ENCODE measurements around the gene RADIL. TPM values are rescaled to one million over a fixed set of nuclear protein-coding genes. Genes with fewer than 3 reads are reported as not detected.

Gene RADIL
- total RNA-seq, 1 experiment from 2014 or later: not detected

DNA sequence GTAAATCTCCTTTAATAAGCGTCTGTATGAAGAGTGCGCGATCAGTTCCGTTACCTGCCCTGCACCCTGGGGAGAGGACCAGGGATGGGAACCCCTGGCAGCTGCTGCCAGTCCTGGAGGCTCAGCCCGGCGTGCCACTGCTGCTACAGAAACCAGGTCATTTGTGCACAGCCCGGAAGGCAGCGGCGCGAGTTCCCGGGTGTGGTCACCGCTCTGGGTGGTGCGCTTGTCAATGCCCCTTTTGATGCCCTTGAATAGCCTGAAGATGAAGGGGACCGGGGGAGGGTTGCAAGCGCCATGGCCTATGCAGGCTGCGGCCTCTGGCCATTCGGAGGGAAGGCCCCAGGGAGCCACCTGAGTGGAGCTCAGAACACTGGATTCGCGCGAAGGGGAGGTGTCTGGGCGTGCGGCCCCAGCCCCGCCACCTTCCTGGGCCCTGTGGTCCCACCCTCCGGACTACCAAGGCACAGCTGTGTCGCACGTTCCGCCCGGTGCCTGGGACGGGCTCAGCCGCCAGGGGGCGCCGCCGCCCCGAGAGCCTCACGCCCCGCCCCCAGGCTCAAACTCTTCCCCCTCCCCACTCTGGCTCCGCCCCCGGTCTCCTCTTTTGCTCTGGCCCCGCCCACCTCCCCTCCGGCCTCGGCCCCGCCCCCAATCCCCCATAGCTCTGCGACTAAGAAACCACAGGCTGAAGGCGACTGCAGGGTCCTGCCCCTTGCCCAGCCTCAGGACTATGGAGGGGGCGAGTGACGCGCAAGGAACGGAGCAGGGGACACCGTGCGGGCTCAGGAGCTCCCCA, 91.6 kb downstream of the RADIL start:
- peaks cover 5% of the 10 kb centered on the region for H3K4me1 Mint-ChIP-seq (ENCODE audit: insufficient read depth, unreplicated experiment)
- H3K9me3 Mint-ChIP-seq (ENCODE audit: unreplicated experiment): no peaks in the 10 kb centered on the region
- ChIA-PET POLR2A (interaction anchor here (0.5 to 2.1 kb wide), 2 partner anchors 16 to 1190 kb away, joined by 3 to 5 read pairs; partner anchors contain the start of gene AP5Z1), CTCF (interaction anchor here (0.7 kb wide), 1 partner anchor 16 kb away, joined by 3 read pairs; the partner anchor contains the start of gene AP5Z1)
- peaks cover 28% of the 10 kb centered on the region for H3K36me3 Mint-ChIP-seq (ENCODE audit: insufficient read depth, unreplicated experiment)
- H3K27ac Mint-ChIP-seq (ENCODE audit: low read depth, unreplicated experiment): no peak overlapping the region
- intact Hi-C loops (cut with micrococcal nuclease): no loop called here
- no peak overlapping the region for H3K4me3 Mint-ChIP-seq (ENCODE audit: unreplicated experiment)
- DNase-seq (ENCODE audit: unreplicated experiment): no peak
- peak; percentile 32 for TF ChIP-seq CTCF (IDR thresholded peaks at IDR 0.05; ENCODE audit: unreplicated experiment)
- BruUV-seq (replicated peaks): no TSS peak
- no peaks in the 10 kb centered on the region for H3K27me3 Mint-ChIP-seq (ENCODE audit: insufficient read depth, unreplicated experiment)

- CTCF ChIA-PET: no interaction called here
- DNase-seq (ENCODE audit: unreplicated experiment): no peak
- BruUV-seq (replicated peaks): no TSS peak
- no peaks in the 10 kb centered on the region for H3K9me3 Mint-ChIP-seq (ENCODE audit: unreplicated experiment)
- peaks cover 5% of the 10 kb centered on the region for H3K4me1 Mint-ChIP-seq (ENCODE audit: insufficient read depth, unreplicated experiment)
- TF ChIP-seq CTCF (IDR thresholded peaks at IDR 0.05; ENCODE audit: unreplicated experiment): no peak
- POLR2A ChIA-PET: interaction anchor here (2.1 kb wide), 1 partner anchor 16 kb away, joined by 5 read pairs; the partner anchor contains the start of gene AP5Z1
- peaks cover 34% of the 10 kb centered on the region for H3K36me3 Mint-ChIP-seq (ENCODE audit: insufficient read depth, unreplicated experiment)
- H3K27ac Mint-ChIP-seq (ENCODE audit: low read depth, unreplicated experiment): no peak overlapping the region
- H3K27me3 Mint-ChIP-seq (ENCODE audit: insufficient read depth, unreplicated experiment): no peaks in the 10 kb centered on the region
- H3K4me3 Mint-ChIP-seq (ENCODE audit: unreplicated experiment): no peak overlapping the region
- intact Hi-C loops (cut with micrococcal nuclease): no loop called here
Observed at GRCh38 chr7:4791101-4791737, 92.3 kb downstream of the RADIL start.

- no peak overlapping the region for H3K4me3 Mint-ChIP-seq (ENCODE audit: unreplicated experiment)
- no peak for TF ChIP-seq CTCF (IDR thresholded peaks at IDR 0.05; ENCODE audit: unreplicated experiment)
- H3K27ac Mint-ChIP-seq (ENCODE audit: low read depth, unreplicated experiment): no peak overlapping the region
- peaks cover 5% of the 10 kb centered on the region for H3K4me1 Mint-ChIP-seq (ENCODE audit: insufficient read depth, unreplicated experiment)
- H3K27me3 Mint-ChIP-seq (ENCODE audit: insufficient read depth, unreplicated experiment): no peaks in the 10 kb centered on the region
- ChIA-PET CTCF (no interaction called here), POLR2A (interaction anchor here (2.1 kb wide), 1 partner anchor 15 kb away, joined by 5 read pairs; the partner anchor contains the start of gene AP5Z1)
- peaks cover 35% of the 10 kb centered on the region for H3K36me3 Mint-ChIP-seq (ENCODE audit: insufficient read depth, unreplicated experiment)
- no peak for DNase-seq (ENCODE audit: unreplicated experiment)
- no TSS peak for BruUV-seq (replicated peaks)
- intact Hi-C loops (cut with micrococcal nuclease): no loop called here
- no peaks in the 10 kb centered on the region for H3K9me3 Mint-ChIP-seq (ENCODE audit: unreplicated experiment)
Observed at GRCh38 chr7:4790516-4790991, 93.0 kb downstream of the RADIL start.

- intact Hi-C loops (cut with micrococcal nuclease): no loop called here
- Mint-ChIP-seq H3K4me3 (ENCODE audit: unreplicated experiment) (no peak overlapping the region), H3K27me3 (ENCODE audit: insufficient read depth, unreplicated experiment) (no peaks in the 10 kb centered on the region), H3K9me3 (ENCODE audit: unreplicated experiment) (no peaks in the 10 kb centered on the region), H3K27ac (ENCODE audit: low read depth, unreplicated experiment) (no peak overlapping the region), H3K4me1 (ENCODE audit: insufficient read depth, unreplicated experiment) (peaks cover 5% of the 10 kb centered on the region), H3K36me3 (ENCODE audit: insufficient read depth, unreplicated experiment) (peaks cover 39% of the 10 kb centered on the region)
- ChIA-PET CTCF (interaction anchor here (0.6 kb wide), 1 partner anchor 16 kb away, joined by 3 read pairs; no protein-coding TSS in a partner anchor), POLR2A (interaction anchor here (2.1 kb wide), 1 partner anchor 14 kb away, joined by 5 read pairs; the partner anchor contains the start of gene AP5Z1)
- DNase-seq (ENCODE audit: unreplicated experiment): no peak
- no TSS peak for BruUV-seq (replicated peaks)
- TF ChIP-seq CTCF (IDR thresholded peaks at IDR 0.05; ENCODE audit: unreplicated experiment): no peak
Observed at GRCh38 chr7:4790078-4790465, 93.4 kb downstream of the RADIL start.

Measured in MCF 10A (cell line).